ENCODE data around the gene AKAP1. TPM values are rescaled to one million over a fixed set of nuclear protein-coding genes. Genes with fewer than 3 reads are reported as not detected.

The AKAP1 gene
- total RNA-seq, 1 donor from 2014 or later = 26.4 TPM

DNA sequence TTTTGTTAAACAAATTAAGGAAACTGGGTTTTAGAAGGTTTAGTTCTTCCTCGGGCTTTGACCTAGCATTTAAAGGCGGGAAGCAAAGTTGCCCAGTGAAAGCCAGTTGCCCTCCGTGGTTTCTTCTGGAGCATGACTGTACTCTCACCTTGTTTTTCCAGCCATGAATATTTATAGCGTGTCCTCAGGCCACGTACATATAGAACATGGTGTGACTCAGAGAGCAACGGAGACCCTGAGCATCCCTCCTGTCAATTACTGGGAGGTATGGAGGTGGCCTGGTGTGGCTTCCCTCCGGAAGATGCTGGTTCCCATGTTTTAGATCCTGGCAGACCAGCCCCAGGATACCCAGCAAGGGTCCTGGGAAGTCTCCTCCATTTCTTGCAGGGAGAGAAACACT is 48.4 kb downstream of the AKAP1 start:
- H3K27me3 Mint-ChIP-seq (ENCODE audit: low read depth) = peaks cover 3% of the 10 kb centered on the region
- H3K27ac Mint-ChIP-seq = no peak overlapping the region
- DNase-seq (ENCODE audit: low spot score in 2 of 2, unreplicated experiment in 2 of 2) = no peak
- no peaks in the 10 kb centered on the region for H3K36me3 Mint-ChIP-seq
- H3K4me1 Mint-ChIP-seq = peaks cover 19% of the 10 kb centered on the region
- no peaks in the 10 kb centered on the region for H3K9me3 Mint-ChIP-seq
- TF ChIP-seq, protein P1, sequence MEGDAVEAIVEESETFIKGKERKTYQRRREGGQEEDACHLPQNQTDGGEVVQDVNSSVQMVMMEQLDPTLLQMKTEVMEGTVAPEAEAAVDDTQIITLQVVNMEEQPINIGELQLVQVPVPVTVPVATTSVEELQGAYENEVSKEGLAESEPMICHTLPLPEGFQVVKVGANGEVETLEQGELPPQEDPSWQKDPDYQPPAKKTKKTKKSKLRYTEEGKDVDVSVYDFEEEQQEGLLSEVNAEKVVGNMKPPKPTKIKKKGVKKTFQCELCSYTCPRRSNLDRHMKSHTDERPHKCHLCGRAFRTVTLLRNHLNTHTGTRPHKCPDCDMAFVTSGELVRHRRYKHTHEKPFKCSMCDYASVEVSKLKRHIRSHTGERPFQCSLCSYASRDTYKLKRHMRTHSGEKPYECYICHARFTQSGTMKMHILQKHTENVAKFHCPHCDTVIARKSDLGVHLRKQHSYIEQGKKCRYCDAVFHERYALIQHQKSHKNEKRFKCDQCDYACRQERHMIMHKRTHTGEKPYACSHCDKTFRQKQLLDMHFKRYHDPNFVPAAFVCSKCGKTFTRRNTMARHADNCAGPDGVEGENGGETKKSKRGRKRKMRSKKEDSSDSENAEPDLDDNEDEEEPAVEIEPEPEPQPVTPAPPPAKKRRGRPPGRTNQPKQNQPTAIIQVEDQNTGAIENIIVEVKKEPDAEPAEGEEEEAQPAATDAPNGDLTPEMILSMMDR (IDR thresholded peaks at IDR 0.05; ENCODE audit: unreplicated experiment) = no peak
- H3K4me3 Mint-ChIP-seq = no peak overlapping the region

DNA sequence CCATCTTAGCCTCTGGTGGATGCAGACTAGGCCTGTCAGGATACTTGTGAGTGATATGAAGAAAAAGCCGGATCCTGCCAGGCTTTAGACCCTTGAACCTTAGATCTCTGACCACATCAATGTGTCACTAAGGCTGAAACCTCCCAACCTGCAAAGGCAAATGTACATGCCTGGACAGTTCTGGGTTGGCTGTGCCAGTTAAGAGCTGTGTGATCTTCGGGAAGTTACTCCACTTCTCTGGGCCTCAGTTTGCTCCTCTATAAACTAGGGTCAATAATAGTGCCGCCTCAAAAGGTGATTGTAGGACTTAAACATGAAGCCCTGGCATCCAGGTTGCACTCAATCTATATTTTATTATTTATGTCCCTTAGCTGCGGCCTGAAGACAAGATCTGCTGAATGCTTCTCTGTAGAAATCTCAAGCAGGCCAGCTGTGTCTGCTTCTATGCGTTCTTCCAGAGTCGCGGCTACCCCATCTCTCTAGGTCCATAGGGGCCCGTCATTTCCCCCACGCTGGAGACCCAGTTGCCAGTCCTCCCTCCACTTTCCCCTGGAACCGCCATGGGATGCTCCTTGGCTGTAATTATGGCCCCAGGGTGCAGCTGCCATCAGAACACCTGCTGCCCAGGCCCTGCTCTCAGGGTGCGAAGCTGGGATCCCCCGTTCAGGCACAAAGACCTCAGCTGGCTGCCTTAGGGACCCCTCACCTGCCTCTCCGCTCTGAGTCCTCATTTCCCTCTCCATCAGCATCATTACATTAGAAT is 50.2 kb downstream of the AKAP1 start:
- Mint-ChIP-seq H3K9me3 (no peaks in the 10 kb centered on the region), H3K4me1 (peaks cover 19% of the 10 kb centered on the region), H3K27me3 (ENCODE audit: low read depth) (no peaks in the 10 kb centered on the region), H3K36me3 (no peaks in the 10 kb centered on the region), H3K27ac (no peak overlapping the region), H3K4me3 (no peak overlapping the region)
- DNase-seq (ENCODE audit: low spot score in 2 of 2, unreplicated experiment in 2 of 2) = no peak
- TF ChIP-seq, protein P1 (IDR thresholded peaks at IDR 0.05; ENCODE audit: unreplicated experiment) = no peak

DNA sequence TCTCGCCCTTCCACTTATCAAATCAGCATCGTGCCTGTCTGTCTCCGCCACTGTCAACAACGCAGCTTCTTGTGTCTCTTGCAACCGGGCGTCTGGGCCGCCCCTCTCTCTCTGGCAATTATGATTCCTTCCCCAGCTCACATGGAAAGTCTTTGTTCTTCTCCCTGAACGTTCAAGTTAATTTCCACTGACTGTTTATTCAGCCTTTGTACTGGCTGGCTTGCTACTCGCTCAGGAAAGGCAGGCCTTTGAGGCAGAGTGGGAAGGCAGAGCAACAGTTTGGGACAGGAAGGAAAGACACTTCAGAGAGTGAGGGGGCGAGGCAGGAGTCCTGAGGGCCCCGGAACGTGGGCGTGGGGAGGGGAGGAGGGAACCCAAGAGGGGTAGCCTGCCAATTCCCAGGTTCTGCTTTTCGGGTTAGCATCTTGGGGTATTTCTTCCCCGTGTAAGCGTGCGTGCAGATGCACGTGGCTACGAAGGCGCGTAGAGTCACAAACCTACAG is 50.8 kb downstream of the AKAP1 start:
- Mint-ChIP-seq H3K36me3 (no peaks in the 10 kb centered on the region), H3K27me3 (ENCODE audit: low read depth) (no peaks in the 10 kb centered on the region), H3K4me3 (no peak overlapping the region), H3K9me3 (no peaks in the 10 kb centered on the region), H3K4me1 (peaks cover 18% of the 10 kb centered on the region), H3K27ac (no peak overlapping the region)
- no peak for DNase-seq (ENCODE audit: low spot score in 2 of 2, unreplicated experiment in 2 of 2)
- TF ChIP-seq, protein P1 (IDR thresholded peaks at IDR 0.05; ENCODE audit: unreplicated experiment) = no peak

DNA sequence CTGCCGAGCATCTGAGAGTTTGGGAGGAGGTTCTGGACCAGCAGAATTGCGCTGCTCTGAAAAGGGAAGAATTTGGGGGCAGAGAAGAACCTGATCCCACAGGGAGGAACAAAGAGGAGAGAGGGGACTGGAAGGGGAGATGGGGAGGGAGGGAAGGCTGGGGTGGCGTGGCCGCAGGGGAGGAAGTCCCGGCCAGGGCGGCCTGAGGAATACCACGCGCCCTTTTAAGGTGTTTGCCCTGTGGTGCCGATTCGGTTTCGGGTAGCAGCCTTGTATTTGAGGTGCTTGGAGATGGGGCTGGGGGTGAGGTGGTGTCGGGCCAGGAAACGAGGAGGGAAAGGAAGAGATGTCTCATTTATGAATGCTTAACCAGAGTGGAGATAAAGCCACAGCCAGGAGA is 51.3 kb downstream of the AKAP1 start:
- Mint-ChIP-seq H3K27ac (no peak overlapping the region), H3K36me3 (no peaks in the 10 kb centered on the region), H3K9me3 (no peaks in the 10 kb centered on the region), H3K27me3 (ENCODE audit: low read depth) (no peaks in the 10 kb centered on the region), H3K4me1 (peaks cover 15% of the 10 kb centered on the region), H3K4me3 (no peak overlapping the region)
- TF ChIP-seq, protein P1 (IDR thresholded peaks at IDR 0.05; ENCODE audit: unreplicated experiment) = no peak
- no peak for DNase-seq (ENCODE audit: low spot score in 2 of 2, unreplicated experiment in 2 of 2)

DNA sequence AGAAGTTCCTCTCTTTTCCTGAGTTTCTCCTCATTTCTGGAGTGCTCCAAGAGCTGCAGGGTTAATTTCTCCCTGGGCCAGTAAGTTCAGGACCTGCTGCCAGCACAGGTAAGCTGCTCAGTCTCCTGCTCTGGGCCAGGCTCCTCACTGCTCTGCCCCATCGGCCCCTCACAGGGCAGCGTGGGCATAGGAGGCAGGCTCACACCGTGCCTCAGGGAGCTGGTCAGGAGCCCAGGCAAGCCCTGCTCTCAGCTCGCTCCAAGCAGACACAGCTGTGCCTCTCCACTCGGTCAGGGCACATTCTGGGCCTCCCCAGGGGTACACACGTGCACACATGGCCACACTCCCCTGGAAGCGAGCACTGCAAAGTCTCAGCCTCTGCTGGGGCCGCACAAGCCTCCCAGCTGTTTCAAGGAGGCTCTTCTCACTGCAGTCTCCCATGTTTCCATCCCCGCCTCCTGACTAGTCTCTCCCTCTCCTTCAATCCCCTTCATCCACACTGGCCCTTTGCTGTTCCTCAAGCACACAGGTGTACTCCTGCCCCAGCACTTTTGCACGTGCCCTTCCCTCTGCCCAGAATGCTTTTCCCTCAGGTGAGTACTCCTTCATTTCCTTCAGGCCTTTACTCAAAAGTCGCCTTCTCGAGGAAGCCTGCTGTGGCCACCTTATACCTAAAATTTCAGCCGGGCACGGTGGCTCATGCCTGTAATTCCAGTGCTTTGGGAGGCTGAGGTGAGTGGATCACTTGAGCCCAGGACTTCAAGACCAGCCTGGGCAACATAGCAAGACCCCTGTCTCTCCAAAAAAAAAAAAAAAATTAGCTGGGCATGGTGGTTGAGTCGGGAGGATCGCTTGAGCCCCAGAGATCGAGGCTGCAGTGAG is 53.2 kb downstream of the AKAP1 start:
- Mint-ChIP-seq H3K9me3 (no peaks in the 10 kb centered on the region), H3K4me1 (peaks cover 8% of the 10 kb centered on the region), H3K36me3 (no peaks in the 10 kb centered on the region), H3K4me3 (no peak overlapping the region), H3K27ac (no peak overlapping the region), H3K27me3 (ENCODE audit: low read depth) (no peaks in the 10 kb centered on the region)
- no peak for DNase-seq (ENCODE audit: low spot score in 2 of 2, unreplicated experiment in 2 of 2)
- TF ChIP-seq, protein P1 (IDR thresholded peaks at IDR 0.05; ENCODE audit: unreplicated experiment) = no peak
